Measurements from ENCODE around the gene CARD19. TPM values are rescaled to one million over a fixed set of nuclear protein-coding genes. Genes with fewer than 3 reads are reported as not detected.
A peak's percentile ranks its signal among the peaks of the same experiment; 100 is the strongest.

CARD19 gene
- total RNA-seq, 2 donors from 2014 or later: 83.6 to 87.3 TPM

DNA sequence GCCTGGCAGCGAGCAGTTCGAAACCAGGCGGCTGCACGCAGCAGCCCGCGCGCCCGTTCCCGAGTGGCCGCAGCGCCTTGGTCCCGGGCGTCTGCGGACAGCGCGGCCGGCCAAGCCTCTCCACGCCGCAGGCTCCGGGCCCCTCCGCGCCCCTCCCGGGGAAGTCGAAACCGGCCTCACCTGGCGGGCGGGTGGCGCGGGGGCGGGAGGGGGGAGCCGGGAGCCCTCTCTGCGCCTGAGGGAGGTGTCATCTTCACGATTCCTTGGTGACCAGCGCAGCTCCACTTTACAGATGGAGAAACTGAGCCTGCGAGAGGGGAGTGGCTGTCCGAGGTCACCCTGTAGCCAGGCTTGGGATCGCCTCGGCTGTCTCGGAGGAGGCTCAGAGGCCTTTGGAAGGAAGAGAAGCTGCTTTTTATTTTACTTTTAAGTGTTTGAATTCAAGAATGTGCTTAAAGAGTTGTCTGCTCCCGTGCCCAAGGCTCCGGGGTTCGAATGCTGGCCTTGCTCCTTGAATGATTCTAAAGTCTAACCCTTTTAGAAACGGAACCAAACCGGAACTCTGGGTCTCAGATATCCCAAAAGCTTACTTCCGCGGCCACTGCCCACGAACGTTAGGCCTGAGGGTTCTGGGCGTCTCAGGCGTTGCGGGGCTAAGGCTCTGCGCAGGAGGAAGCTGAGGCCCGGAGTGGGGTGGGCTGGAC is 36.9 kb upstream of the CARD19 start:
- Mint-ChIP-seq H3K4me1 (peaks cover 29% of the 10 kb centered on the region), H3K9me3 (no peaks in the 10 kb centered on the region), H3K27ac (peak overlapping the region; percentile 94), H3K4me3 (peak overlapping the region; percentile 94), H3K36me3 (ENCODE audit: low read depth) (peaks cover 16% of the 10 kb centered on the region), H3K27me3 (no peaks in the 10 kb centered on the region)
- ATAC-seq (replicated peaks): peak; percentile 32

DNA sequence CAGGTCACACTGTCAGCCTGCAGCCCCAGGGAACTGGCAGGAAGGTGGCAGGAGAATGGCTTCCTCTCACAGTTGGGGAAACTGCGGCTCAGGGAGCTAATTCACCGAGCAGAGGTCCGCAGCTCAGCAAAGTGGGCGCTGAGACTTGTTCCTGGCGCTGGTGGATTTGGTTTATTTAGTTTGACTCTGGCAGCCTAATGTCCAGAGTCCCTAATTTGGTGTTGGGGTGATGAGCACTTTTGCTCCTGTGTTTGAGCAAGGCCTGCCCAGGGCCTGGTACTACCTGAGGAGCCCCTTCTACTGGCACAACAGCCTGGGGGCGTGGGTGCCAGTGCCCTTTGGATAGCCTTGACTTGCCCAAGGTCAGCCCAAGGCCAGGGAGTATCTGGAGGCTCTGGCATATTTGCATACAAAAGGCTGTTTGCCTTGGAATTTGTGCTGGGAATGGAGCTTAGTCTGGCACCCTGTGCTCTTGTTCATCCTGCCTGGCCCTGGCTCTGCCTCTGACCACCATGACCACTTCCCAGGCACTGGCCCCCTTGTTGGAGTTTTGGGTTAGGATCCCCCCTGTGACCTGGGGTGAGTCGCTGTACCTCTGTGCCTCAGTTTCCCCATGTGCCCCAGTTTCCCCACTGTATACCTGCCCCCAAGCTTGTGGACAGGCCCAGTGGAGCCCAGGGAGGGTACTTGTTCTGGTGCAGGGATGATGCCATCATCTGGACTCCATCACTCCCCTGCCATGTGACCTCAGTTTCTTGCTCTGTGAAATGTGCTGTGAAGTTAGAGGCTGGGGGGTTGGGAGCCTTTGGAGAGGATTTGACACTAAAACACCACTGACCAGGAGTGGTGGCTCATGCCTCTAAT is 36.1 kb upstream of the CARD19 start:
- Mint-ChIP-seq H3K4me3 (peak overlapping the region; percentile 94), H3K27ac (peak overlapping the region; percentile 94), H3K36me3 (ENCODE audit: low read depth) (peaks cover 24% of the 10 kb centered on the region), H3K4me1 (peaks cover 37% of the 10 kb centered on the region), H3K9me3 (no peaks in the 10 kb centered on the region), H3K27me3 (no peaks in the 10 kb centered on the region)
- no peak for ATAC-seq (replicated peaks)

DNA sequence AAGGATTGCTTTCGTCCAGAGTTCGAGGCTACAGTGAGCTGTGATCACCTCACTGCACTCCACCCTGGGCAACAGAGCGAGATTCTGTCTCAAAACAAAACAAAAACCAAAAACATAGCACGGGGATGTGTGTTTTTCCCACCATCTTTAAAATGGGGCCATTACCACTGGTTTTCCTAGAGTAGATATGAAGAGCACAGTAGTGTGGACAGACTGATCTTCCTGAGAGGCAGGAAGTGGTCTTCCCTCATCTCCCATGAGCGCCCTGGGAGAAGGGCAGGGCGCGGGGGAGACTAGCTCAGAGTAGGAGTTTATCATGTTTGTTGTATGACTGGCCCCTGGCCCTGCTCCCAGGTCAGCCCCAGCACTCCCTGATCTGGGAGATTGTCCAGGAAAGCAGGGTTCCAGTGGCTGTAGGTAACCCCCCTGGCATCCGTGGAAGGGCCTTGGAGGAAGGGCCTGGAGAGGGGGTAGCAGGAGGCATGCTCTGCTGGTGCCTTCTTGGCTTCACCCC is 35.2 kb upstream of the CARD19 start:
- Mint-ChIP-seq H3K4me1 (peaks cover 46% of the 10 kb centered on the region), H3K4me3 (peak overlapping the region; percentile 94), H3K27ac (peak overlapping the region; percentile 94), H3K9me3 (no peaks in the 10 kb centered on the region), H3K36me3 (ENCODE audit: low read depth) (peaks cover 29% of the 10 kb centered on the region), H3K27me3 (no peaks in the 10 kb centered on the region)
- ATAC-seq (replicated peaks): no peak

DNA sequence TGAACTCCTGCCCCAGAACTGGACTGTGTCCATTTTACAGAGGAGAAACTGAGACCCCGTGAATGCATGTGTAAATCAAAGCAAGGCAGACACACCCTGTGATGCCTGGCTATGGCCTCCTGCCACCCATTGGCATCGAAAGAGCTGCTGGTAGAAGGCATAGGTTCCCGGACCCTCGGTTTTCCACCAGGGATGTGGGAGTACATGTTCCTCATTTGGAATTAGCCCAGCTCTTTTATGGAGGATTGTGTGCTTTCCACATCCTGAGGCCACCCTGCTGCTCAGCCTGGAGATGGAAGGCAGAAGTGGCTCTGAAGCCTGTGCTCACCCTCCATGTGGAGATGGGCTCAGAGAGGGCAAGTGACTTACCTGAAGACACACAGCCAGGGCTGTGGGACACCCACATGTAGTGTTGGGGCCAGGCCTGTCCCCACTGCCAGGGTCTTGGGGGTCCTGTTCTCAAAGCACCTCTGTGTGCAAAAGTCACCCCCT is 34.7 kb upstream of the CARD19 start:
- peaks cover 29% of the 10 kb centered on the region for H3K36me3 Mint-ChIP-seq (ENCODE audit: low read depth)
- H3K27me3 Mint-ChIP-seq: no peaks in the 10 kb centered on the region
- no peaks in the 10 kb centered on the region for H3K9me3 Mint-ChIP-seq
- ATAC-seq (replicated peaks): no peak
- peak overlapping the region; percentile 94 for H3K27ac Mint-ChIP-seq
- H3K4me3 Mint-ChIP-seq: peak overlapping the region; percentile 94
- peaks cover 47% of the 10 kb centered on the region for H3K4me1 Mint-ChIP-seq

DNA sequence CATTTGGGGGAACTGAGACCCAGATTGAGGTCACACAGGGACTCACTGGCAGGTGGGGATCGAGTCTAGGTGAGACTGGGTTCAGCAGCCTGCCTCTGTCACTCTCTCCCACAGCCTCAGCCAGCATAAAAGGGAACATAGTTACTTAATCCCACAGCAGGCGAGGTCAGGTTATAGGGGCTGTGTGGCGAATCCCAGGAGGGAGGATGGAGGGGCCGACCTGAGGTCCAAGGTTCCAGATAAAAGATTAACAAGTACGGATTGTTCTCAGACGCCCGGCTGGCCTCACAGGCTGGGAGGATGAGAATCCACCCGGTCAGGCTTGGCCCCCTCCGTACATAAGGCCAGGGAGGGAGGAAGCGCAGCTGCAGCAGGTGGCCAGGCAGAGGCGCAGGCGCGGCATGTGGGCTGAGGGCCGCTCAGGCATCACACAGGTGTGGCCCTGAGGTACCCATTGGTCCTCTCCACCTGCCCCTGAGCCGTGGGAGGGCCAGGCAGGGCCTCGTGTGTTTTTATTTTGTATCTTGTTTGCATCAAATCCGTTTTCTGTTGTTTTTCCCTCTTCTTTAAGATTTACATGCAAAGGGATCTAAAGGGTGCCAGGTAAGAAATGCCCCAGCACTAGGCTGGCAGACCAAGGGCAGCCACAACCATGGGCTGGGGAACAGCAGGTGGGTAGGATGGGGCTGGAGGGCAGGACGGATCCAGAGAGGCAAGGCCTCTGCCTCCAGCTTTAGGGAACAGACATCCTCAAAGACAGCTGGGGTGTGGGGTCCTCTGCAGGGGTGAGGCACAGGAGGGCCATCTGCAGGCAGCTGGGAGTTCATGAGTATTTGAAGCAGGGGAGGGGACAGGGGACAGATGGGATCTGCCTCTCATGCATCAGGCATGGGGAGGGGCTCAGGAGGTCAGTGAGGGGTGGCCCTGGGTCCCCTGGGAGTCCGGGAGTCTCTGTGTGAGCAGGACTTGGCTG is 33.9 kb upstream of the CARD19 start:
- peak overlapping the region; percentile 94 for H3K4me3 Mint-ChIP-seq
- peaks cover 32% of the 10 kb centered on the region for H3K36me3 Mint-ChIP-seq (ENCODE audit: low read depth)
- peak overlapping the region; percentile 94 for H3K27ac Mint-ChIP-seq
- no peaks in the 10 kb centered on the region for H3K9me3 Mint-ChIP-seq
- H3K4me1 Mint-ChIP-seq: peaks cover 51% of the 10 kb centered on the region
- no peak for ATAC-seq (replicated peaks)
- no peaks in the 10 kb centered on the region for H3K27me3 Mint-ChIP-seq

DNA sequence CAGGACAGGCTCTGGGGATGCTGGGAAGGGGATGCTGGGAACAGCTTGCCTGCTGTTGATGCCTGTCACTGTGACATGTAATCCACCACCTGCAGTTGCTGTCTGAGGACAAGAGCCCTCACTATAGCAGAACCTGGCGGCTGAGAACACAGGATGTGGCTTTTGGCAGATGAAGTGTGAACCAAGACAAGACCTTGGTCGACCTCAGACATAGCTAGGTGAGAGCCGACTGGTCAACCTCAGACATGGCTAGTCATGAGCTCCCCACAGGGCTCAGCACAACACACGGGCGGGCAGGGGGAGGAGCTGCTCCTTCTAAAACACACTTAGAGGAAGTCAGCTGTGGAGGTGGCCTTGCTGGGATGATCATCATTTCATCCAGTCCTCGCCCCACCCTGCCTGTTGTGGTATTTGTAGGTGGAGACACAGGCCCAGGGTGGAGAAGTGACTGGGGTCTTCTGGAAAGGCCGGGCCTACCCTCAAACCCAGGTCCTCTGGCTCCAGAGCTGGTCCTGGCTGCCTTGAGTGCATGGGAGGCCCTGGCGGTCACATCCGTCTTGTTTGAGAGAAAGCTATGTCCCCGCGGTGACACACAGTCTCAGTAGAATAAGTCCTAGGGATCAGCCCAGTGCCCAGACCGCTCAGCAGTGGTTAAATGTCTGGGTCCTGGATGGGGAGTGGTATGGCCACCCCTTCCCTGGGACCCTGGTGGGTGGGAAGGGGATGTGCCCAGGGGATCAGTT is 31.5 kb upstream of the CARD19 start:
- Mint-ChIP-seq H3K36me3 (ENCODE audit: low read depth) (peaks cover 53% of the 10 kb centered on the region), H3K9me3 (no peaks in the 10 kb centered on the region), H3K27ac (peak overlapping the region; percentile 97), H3K4me1 (peaks cover 63% of the 10 kb centered on the region), H3K27me3 (no peaks in the 10 kb centered on the region), H3K4me3 (peak overlapping the region; percentile 94)
- ATAC-seq (replicated peaks): peak; percentile 95

DNA sequence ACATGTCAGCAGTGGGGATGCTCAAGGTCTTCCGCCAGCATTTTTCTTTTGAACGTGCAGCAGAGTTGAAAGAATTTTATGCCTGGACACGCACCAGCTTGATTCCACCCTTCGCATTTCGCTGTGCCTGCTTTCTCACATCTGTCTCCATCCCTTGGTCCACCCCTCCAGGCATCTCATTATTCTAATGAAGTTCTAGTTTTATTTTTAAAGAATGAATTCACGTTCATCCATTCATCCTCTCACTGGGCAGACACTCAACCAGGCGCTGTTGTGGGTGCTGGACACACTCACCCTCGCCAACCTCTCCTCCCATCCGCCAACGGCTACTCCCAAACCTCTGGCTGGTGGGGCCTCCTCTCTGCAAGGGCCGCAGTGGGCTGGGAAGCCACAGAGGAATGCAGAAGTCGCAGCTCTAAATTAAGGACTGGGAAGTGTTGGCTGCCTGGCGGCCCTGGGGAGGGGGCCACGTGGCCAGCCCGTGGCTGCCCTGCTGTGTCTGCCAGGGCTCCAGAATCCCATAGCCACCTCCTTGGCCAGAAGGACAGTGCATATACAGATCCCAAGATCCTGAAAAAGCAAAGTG is 30.8 kb upstream of the CARD19 start:
- H3K4me1 Mint-ChIP-seq: peaks cover 60% of the 10 kb centered on the region
- H3K27ac Mint-ChIP-seq: peak overlapping the region; percentile 97
- H3K27me3 Mint-ChIP-seq: no peaks in the 10 kb centered on the region
- no peaks in the 10 kb centered on the region for H3K9me3 Mint-ChIP-seq
- peaks cover 55% of the 10 kb centered on the region for H3K36me3 Mint-ChIP-seq (ENCODE audit: low read depth)
- peak overlapping the region; percentile 94 for H3K4me3 Mint-ChIP-seq
- no peak for ATAC-seq (replicated peaks)

DNA sequence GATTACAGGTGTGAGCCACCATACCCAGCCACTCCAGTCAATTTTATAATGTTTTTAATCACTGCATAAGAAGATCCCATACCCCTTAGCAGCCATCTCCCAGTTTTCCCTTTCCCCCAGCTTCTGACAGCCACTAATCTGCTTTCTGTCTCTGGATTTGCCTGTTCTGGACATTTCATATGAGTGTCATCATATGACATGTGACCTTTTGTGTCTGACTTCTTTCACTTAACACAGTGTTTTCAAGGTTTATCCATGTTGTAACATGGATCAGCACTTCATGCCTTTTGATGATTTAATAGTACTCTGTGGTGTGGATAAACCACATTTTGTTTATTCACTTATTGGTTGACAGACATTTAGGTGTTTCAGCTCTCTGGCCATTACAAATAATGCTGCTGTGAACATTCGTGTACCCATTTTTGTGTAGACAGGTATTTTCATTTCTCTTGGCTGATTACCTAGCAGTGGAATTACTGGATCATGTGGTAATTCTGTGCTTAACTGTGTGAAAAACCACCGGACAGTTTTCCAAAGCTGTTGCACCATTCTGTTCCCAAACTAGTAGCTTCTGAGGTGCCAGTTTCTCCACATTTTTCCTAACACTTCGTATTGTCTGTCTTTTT is 28.9 kb upstream of the CARD19 start:
- H3K27ac Mint-ChIP-seq: peak overlapping the region; percentile 66
- no peak for ATAC-seq (replicated peaks)
- no peak overlapping the region for H3K4me3 Mint-ChIP-seq
- no peaks in the 10 kb centered on the region for H3K27me3 Mint-ChIP-seq
- H3K36me3 Mint-ChIP-seq (ENCODE audit: low read depth): peaks cover 48% of the 10 kb centered on the region
- H3K9me3 Mint-ChIP-seq: no peaks in the 10 kb centered on the region
- H3K4me1 Mint-ChIP-seq: peaks cover 55% of the 10 kb centered on the region

DNA sequence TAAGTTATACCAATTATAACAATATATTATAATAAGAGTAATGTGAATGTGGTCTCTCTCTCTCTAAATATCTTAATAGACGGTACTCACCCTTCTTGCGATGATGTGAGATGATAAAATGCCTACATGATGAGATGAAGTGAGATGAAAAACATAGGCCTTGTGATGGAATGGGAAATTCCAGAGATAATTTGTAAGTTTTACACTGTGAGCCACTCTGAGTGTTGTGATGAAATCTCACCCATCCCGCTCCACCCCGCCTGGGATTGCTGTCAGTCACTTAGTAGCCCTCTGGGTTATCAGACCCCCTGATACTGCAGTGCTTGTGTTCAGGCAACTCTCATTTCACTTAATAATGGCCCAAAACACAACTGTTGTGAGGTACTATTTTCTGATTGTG is 27.1 kb upstream of the CARD19 start:
- Mint-ChIP-seq H3K27me3 (no peaks in the 10 kb centered on the region), H3K27ac (no peak overlapping the region), H3K9me3 (no peaks in the 10 kb centered on the region), H3K36me3 (ENCODE audit: low read depth) (peaks cover 44% of the 10 kb centered on the region), H3K4me1 (peaks cover 46% of the 10 kb centered on the region), H3K4me3 (no peak overlapping the region)
- no peak for ATAC-seq (replicated peaks)

DNA sequence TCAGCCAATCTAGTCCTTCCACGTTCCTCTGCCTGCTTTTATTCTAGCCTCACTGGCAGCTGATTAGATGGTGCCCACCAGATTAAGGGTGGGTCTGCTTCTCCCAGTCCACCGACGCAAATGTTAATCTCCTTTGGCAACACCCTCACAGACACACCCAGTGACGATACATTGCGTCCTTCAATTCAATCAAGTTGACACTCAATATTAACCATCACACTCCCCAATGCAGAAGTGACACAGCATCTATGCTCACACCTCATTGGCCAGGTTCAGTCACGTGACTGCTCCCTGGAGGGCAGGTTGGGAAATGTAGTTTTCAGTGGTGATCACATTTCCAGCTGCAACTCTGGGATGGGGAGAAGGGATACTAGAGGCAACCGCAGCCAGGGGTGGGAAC is 24.6 kb upstream of the CARD19 start:
- Mint-ChIP-seq H3K27me3 (no peaks in the 10 kb centered on the region), H3K36me3 (ENCODE audit: low read depth) (peaks cover 29% of the 10 kb centered on the region), H3K27ac (peak overlapping the region; percentile 64), H3K4me1 (peaks cover 26% of the 10 kb centered on the region), H3K9me3 (no peaks in the 10 kb centered on the region), H3K4me3 (no peak overlapping the region)
- peak; percentile 45 for ATAC-seq (replicated peaks)

DNA sequence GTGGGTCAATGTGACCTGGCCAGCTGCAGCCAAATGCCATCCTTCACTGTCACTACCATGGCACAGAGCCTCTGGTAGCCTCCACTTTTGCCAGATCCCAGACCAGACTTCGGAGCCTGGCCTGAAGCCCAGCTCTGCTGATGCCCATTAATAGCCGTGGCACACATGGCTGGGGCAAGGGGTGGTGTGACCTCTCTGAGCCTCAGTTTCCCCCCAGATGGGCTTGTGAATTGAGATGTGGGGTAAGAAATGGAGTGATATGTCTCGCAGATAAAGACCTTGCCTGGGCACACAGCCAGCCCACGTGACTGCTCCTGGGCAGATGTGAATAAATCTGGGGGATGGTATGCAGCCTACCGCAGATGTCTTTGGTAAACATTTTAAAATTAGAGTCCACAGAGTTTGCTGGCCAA is 23.6 kb upstream of the CARD19 start:
- Mint-ChIP-seq H3K4me1 (peaks cover 24% of the 10 kb centered on the region), H3K27ac (no peak overlapping the region)

DNA sequence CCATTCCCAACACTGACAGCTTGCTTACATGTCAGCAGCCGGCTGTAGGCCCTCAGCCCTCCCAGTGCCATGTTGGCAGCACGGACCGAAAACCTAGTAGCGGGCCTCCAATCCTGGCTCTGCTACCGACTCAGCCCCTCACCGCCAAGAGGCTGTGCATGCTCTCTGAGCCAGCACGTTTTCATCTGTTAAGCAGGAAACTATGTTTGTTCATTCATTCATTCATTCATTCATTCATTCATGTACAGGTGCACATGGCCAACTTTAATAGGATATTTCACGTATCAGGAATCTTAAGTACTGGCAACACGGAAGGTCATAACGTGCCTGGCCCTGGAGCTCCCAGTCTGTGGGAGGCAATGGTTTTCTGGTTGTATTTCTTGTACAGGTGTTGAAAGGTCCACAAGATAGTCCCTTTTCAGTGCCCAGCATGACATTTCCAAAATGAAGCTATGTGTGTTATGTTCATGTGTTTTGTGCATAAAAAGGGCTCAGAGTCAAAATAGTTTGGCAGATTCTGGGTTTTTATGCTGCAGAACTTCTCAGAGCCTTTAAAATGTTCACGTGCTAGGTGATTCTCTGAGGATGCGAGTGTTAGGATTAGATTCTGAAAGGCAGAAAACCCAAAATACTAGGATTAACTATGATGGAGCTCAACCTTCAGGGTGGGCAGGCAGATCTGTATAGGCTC is 19.8 kb upstream of the CARD19 start:
- Mint-ChIP-seq H3K4me3 (no peak overlapping the region), H3K27me3 (no peaks in the 10 kb centered on the region), H3K4me1 (peaks cover 16% of the 10 kb centered on the region), H3K9me3 (no peaks in the 10 kb centered on the region), H3K27ac (peak overlapping the region; percentile 84), H3K36me3 (ENCODE audit: low read depth) (peaks cover 36% of the 10 kb centered on the region)
- no peak for ATAC-seq (replicated peaks)

More for the DNA sequence above, 23.6 kb upstream of the CARD19 start:
- no peak for ATAC-seq (replicated peaks)
- H3K9me3 Mint-ChIP-seq: no peaks in the 10 kb centered on the region
- no peaks in the 10 kb centered on the region for H3K27me3 Mint-ChIP-seq
- H3K36me3 Mint-ChIP-seq (ENCODE audit: low read depth): peaks cover 27% of the 10 kb centered on the region
- H3K4me3 Mint-ChIP-seq: no peak overlapping the region
